ENCODE data around the gene DCN. TPM values are rescaled to one million over a fixed set of nuclear protein-coding genes. Genes with fewer than 3 reads are reported as not detected.

DCN gene
- total and polyA plus RNA-seq, 2 donors (not counting 3 experiments of a cell fraction or from before 2014, with no cell fraction given): 0.42 to 0.43 TPM

DNA sequence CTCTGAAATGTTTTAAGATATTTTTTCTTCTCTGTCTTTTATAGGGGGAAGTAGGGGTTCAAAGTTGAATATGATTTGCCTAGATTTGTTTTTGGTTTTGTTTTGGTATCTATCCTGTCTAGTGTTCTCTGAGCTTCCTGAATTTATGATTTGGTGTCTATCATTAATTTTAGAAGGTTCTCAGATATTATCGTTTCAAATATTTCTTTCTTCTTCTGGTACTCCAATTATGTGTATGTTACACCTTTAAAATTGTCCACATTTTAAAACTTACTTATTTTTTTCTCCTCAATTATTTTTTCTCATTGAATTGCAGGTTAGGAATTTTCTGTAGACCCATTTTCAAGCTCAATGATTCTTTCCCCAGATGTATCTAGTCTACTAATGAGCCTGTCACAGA lies 13.8 kb upstream of the DCN start:
- H3K36me3 ChIP-seq (ENCODE audit: control insufficient read depth in 2 of 2, extremely low read depth in 1 of 2, insufficient read depth in 2 of 2, low read length in 2 of 2): no peaks in the 10 kb centered on the region
- H3K9me3 ChIP-seq (replicated peaks; ENCODE audit: control insufficient read depth, insufficient read depth, low read length): no peaks in the 10 kb centered on the region
- no peaks in the 10 kb centered on the region for H4K20me1 ChIP-seq (replicated peaks; ENCODE audit: control insufficient read depth, extremely low read depth, insufficient read depth, low read length)
- H3K4me3 ChIP-seq (replicated peaks in 1 of 3; ENCODE audit: insufficient read depth in 1 of 3, low read depth in 1 of 3, low read length in 3 of 3): no peak overlapping the region
- no peaks in the 10 kb centered on the region for H3K4me1 ChIP-seq (ENCODE audit: control insufficient read depth, extremely low read depth, insufficient read depth, low read length)
- no peak overlapping the region for H3K27ac ChIP-seq (ENCODE audit: insufficient read depth, low read depth, low read length)
- H3K9ac ChIP-seq (replicated peaks; ENCODE audit: extremely low read depth, insufficient read depth, low read length): no peak overlapping the region
- TF ChIP-seq CTCF (IDR thresholded peaks at IDR 0.05; ENCODE audit: extremely low read depth in 1 of 2, insufficient read depth in 1 of 2, low read depth in 1 of 2, low read length in 2 of 2) (no peak), POLR2A (IDR thresholded peaks at IDR 0.05; ENCODE audit: low read depth, low read length) (no peak), GATA2 (IDR thresholded peaks at IDR 0.05; ENCODE audit: insufficient read depth, insufficient read length, low read depth, low read length) (no peak), MYC (IDR thresholded peaks at IDR 0.05; ENCODE audit: low read depth, low read length) (no peak), MAX (IDR thresholded peaks at IDR 0.05; ENCODE audit: insufficient read depth, insufficient read length) (no peak), POLR2AphosphoS5 (IDR thresholded peaks at IDR 0.05; ENCODE audit: insufficient read depth, low read depth, low read length) (no peak), FOS (IDR thresholded peaks at IDR 0.05; ENCODE audit: borderline replicate concordance, insufficient read depth, low read length) (no peak)
- no peaks in the 10 kb centered on the region for H3K27me3 ChIP-seq (ENCODE audit: control insufficient read depth in 2 of 2, insufficient read depth in 2 of 2, low read length in 2 of 2)
- no peak overlapping the region for H2AFZ ChIP-seq (ENCODE audit: low read depth, low read length)
- no peaks in the 10 kb centered on the region for H3K9me1 ChIP-seq (replicated peaks; ENCODE audit: control insufficient read depth, extremely low read depth, insufficient read depth, low read length)
- ChIA-PET POLR2A (interaction anchor here (0.7 kb wide), 1 partner anchor 16 kb away, joined by 3 read pairs; no protein-coding TSS in a partner anchor), CTCF (interaction anchor here (1.5 kb wide), 1 partner anchor 16 kb away, joined by 6 read pairs; no protein-coding TSS in a partner anchor)
- intact Hi-C loops (cut with micrococcal nuclease) (no loop called here), dilution Hi-C loops (cut with MboI; ENCODE audit: extremely low pct_ligation_motif_present, low sequenced_read_pairs) (no loop called here)
- H3K4me2 ChIP-seq (ENCODE audit: insufficient read depth, low read length): no peak overlapping the region
- no peaks in the 10 kb centered on the region for H3K79me2 ChIP-seq (ENCODE audit: control insufficient read depth, insufficient read depth, low read length)
- FAIRE-seq: no peak
- no TSS peak for BruUV-seq (replicated peaks)
- DNase-seq (ENCODE audit: low read depth, low spot score): no peak
